Large intestine (tissue), 3 donors: ENCODE measurements around the gene NFIC. TPM values are rescaled to one million over a fixed set of nuclear protein-coding genes. Genes with fewer than 3 reads are reported as not detected.
"Not testable (repeated sequence)": the region's sequence is repeated elsewhere in the genome, so short reads cannot be mapped to it uniquely, and the experiment has no call there.

Source experiments
- DNase-seq, 2 donors: peaks; one replicate each; pipeline versions ENCODE4 v3.0.0 to v3.0.0-alpha.2; 2013
- H3K27ac ChIP-seq: one replicate; pipeline ENCODE4 v1.5.1; 2013; ENCODE audit warnings: low read length
- H3K27me3 ChIP-seq: 2 replicates; pipeline ENCODE4 v1.6.1; 2013; ENCODE audit warnings: low read length; ENCODE audit not compliant: control insufficient read depth, insufficient read depth
- H3K36me3 ChIP-seq: 2 replicates; pipeline ENCODE4 v1.6.1; 2013; ENCODE audit warnings: low read length; ENCODE audit not compliant: control insufficient read depth, insufficient read depth
- H3K4me1 ChIP-seq: one replicate; pipeline ENCODE4 v1.6.1; 2013; ENCODE audit warnings: low read length; ENCODE audit not compliant: control insufficient read depth, insufficient read depth
- H3K4me3 ChIP-seq: one replicate; pipeline ENCODE4 v1.5.1; 2013; ENCODE audit warnings: low read length
- H3K9me3 ChIP-seq: one replicate; pipeline ENCODE4 v1.6.1; 2013; ENCODE audit warnings: mild to moderate bottlenecking, low read depth, low read length, moderate library complexity; ENCODE audit not compliant: control insufficient read depth
- WGBS: methylation state at CpG from one replicate; pipeline ENCODE4 v1.1.5; 2013; ENCODE audit warnings: low lambda C conversion rate; ENCODE audit not compliant: insufficient coverage; 5-methylcytosine and 5-hydroxymethylcytosine counted together
- polyA plus RNA-seq: library from polyadenylated mRNA; unstranded; fragments of 120-200 nt; gene quantifications from one replicate; pipeline ENCODE4 v1.2.1, GENCODE V29; 2013

The NFIC gene
- polyA plus RNA-seq, 1 donor = 17.0 TPM

GRCh38 chr19:3374369-3375112 lies 8.2 kb downstream of the NFIC start:
- Histone ChIP-seq H3K27me3 (peaks cover 26% of the 10 kb centered on the region), H3K9me3 (peaks cover 5% of the 10 kb centered on the region), H3K36me3 (no peaks in the 10 kb centered on the region), H3K27ac (no peak overlapping the region), H3K4me3 (no peak overlapping the region), H3K4me1 (peaks cover 4% of the 10 kb centered on the region)
- no peak for DNase-seq
- whole genome bisulfite sequencing = 20% methylated on average over 1 of the region's 10 CpGs

DNA sequence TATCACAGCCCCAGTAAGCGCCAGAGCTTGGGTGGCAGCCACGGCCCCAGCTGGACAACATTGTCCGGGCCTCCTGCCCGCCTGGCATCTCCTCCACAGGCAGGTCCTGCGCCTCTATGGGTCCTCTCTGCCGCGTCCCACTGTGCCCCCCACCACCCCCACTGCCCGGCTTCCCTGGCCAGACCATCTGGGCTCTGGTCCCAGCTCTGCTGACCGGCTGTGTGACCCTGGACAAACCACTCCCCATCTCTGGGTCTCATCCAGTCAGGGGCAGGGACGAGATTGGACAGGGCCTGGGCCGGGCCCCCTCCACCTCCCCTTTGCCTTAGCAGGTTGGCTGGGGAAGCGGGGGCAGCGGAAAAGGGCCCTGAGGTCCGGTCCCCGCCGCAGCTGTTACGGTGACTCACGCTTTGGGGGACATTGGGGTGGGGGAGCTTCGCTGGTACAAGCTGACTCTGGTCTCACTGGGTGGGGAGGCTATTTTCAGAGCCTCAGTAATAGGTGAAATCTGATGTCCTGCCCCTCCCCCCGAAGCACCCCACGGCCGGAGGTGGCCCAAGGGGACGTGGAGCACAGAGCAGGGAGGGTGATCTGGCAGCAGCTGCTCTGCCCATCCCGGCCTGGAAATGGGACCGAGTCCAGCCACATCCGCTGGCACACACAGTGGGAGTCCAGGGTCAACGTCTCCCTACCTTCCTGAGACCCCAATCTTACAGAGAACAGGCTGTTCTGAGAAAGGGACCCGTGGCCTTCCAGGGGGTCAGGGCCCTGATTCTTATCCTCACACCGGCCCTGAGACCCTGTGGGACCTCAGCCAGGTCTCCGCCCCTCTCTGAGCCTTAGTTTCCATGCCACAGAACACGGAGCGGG lies 9.1 kb downstream of the NFIC start:
- no peak overlapping the region for H3K4me3 ChIP-seq
- peaks cover 4% of the 10 kb centered on the region for H3K4me1 ChIP-seq
- peaks cover 17% of the 10 kb centered on the region for H3K27me3 ChIP-seq

DNA sequence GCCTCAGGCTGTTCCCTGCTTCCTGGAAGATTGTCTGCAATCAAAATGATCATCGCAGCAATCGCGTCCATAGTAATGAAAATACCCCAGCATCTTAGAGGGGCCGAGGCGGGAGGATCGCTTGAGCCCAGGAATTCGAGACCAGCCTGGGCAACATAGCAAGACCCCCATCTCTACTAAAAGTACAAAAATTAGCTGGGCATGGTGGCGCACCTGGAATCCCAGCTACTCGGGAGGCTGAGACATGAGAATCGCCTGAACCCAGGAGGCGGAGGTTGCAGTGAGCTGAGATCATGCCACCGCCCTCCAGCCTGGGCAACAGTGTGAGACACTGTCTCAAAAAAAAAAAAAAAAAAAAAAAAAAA lies 9.7 kb downstream of the NFIC start:
- WGBS = 100% methylated on average over 1 of the region's 12 CpGs
- H3K36me3 ChIP-seq, DNase-seq, H3K4me3 ChIP-seq, H3K27ac ChIP-seq, H3K4me1 ChIP-seq, H3K9me3 ChIP-seq: not testable (repeated sequence)
- H3K27me3 ChIP-seq = peaks cover 11% of the 10 kb centered on the region

More for the DNA sequence above, 9.1 kb downstream of the NFIC start:
- no CpG with 5 or more reads among the region's 32 CpGs for WGBS
- Histone ChIP-seq H3K27ac (no peak overlapping the region), H3K36me3 (no peaks in the 10 kb centered on the region), H3K9me3 (no peaks in the 10 kb centered on the region)
- DNase-seq = no peak

DNA sequence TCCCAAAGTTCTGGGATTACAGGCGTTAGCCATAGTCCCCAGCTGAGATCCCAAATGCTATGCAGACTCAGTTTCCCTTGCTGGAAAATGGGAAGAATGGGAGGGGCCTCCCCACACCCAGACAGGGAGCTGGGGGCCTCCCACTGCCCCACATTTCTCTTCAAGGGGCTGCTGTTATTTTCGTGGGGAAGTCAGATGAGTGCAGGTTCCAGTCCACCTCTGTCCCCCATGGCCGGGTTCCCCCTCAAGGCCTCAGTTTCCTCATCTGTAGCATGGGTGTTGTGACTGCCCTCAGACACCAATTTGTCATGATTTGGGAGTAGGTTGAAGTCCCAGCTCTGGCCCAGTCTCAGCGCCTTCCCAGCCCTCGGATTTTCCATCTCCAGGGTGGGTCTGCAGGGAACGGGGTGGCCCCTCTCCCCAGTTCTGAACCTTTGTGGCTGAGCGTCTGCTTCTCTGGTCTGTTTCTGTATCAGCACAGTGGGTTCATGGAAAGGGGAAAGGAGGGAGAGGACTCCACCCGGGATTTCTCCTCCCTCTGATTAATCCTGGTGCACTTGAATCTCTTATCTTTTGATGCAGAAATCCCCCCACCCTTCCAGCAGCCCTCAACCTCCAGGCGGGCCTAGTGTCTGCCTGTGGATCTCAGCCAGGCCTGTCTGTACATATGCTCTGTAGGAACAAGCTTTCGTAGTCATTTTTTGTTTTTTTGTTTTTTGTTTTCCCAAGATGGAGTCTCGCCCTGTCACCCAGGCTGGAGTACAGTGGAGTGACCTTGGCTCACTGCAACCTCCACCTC lies 12.2 kb downstream of the NFIC start:
- no peaks in the 10 kb centered on the region for H3K4me1 ChIP-seq

DNA sequence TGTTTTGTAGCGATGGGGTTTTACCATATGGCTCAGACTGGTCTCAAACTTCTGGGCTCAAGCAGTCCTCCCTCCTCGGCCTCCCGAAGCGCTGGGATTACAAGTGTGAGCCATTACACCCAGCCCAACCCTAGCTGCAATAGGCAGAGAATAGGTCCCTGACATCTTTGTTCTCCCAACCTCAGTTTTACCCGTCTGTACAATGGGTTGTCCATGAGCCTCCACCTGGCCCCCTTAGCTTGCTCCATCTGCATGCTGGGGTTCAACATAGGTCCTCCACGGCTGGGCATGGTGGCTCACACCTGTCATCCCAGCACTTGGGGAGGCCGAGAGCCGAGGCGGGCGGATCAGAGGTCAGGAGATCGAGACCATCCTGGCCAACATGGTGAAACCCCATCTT lies 14.4 kb downstream of the NFIC start:
- no peak for DNase-seq
- no peak overlapping the region for H3K4me3 ChIP-seq
- WGBS = 100% methylated on average over 1 of the region's 11 CpGs
- no peak overlapping the region for H3K27ac ChIP-seq
- peaks cover 6% of the 10 kb centered on the region for H3K9me3 ChIP-seq
- peaks cover 8% of the 10 kb centered on the region for H3K36me3 ChIP-seq
- peaks cover 4% of the 10 kb centered on the region for H3K4me1 ChIP-seq
- H3K27me3 ChIP-seq = no peaks in the 10 kb centered on the region

More for the DNA sequence above, 12.2 kb downstream of the NFIC start:
- WGBS = no CpG with 5 or more reads among the region's 11 CpGs
- Histone ChIP-seq H3K27ac (no peak overlapping the region), H3K27me3 (peaks cover 3% of the 10 kb centered on the region), H3K4me3 (no peak overlapping the region), H3K36me3 (peaks cover 7% of the 10 kb centered on the region), H3K9me3 (peaks cover 6% of the 10 kb centered on the region)
- no peak for DNase-seq

DNA sequence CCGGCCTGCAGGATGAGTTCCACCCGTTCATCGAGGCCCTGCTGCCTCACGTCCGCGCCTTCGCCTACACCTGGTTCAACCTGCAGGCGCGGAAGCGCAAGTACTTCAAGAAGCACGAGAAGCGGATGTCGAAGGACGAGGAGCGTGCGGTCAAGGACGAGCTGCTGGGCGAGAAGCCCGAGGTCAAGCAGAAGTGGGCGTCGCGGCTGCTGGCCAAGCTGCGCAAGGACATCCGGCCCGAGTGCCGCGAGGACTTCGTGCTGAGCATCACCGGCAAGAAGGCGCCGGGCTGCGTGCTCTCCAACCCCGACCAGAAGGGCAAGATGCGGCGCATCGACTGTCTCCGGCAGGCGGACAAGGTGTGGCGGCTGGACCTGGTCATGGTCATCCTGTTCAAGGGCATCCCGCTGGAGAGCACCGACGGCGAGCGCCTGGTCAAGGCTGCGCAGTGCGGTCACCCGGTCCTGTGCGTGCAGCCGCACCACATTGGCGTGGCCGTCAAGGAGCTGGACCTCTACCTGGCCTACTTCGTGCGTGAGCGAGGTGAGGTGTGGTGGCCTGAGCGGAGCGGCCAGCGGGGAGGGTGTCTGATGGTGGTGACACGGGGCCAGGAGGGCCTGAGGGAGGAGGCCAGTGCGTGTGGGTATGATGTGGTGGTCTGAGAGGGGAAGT lies 15.5 kb downstream of the NFIC start:
- no CpG with 5 or more reads among the region's 59 CpGs for WGBS
- peaks cover 6% of the 10 kb centered on the region for H3K9me3 ChIP-seq
- H3K36me3 ChIP-seq = peaks cover 8% of the 10 kb centered on the region
- H3K4me1 ChIP-seq = peaks cover 4% of the 10 kb centered on the region
- H3K27me3 ChIP-seq = no peaks in the 10 kb centered on the region
- no peak for DNase-seq
- H3K27ac ChIP-seq = no peak overlapping the region
- H3K4me3 ChIP-seq = no peak overlapping the region

- Histone ChIP-seq H3K27me3 (no peaks in the 10 kb centered on the region), H3K36me3 (peaks cover 8% of the 10 kb centered on the region), H3K9me3 (peaks cover 6% of the 10 kb centered on the region), H3K4me3 (no peak overlapping the region), H3K27ac (no peak overlapping the region), H3K4me1 (peaks cover 6% of the 10 kb centered on the region)
- no CpG with 5 or more reads among the region's 14 CpGs for WGBS
- DNase-seq = no peak
Measured at GRCh38 chr19:3382460-3383100, 16.2 kb downstream of the NFIC start.

DNA sequence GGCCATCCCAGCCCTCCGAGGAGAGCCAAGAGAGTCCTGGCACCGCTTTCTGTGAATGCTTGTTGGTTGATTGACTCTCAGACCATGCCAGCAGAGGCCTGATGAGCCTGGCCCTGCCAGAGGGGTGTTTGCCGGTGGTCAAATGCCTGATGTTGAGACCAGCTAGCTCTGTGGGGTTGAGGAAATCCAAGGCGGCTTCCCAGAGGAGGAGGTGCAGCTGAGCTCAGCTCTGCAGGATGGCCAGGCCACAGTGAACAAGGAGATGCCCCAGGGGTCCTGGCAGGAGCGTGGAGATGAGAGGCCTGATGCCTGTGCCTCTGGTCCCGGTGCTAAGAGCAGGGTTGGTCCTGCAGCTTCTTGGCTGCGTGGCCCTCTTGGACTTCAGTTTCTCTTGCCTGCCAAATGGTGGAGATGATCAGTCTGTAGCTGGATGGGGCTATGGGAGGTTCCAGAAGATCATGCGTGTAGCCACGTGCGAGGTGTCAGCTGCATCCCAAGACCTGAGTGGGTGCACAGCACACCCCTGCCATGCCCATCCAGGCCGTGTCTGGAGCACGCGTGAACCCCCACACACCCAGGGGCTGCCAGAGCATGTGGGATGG lies 16.8 kb downstream of the NFIC start:
- Histone ChIP-seq H3K36me3 (peaks cover 8% of the 10 kb centered on the region), H3K9me3 (peaks cover 6% of the 10 kb centered on the region), H3K4me1 (peaks cover 6% of the 10 kb centered on the region), H3K27ac (no peak overlapping the region), H3K27me3 (no peaks in the 10 kb centered on the region), H3K4me3 (no peak overlapping the region)
- no peak for DNase-seq
- WGBS = no CpG with 5 or more reads among the region's 13 CpGs

DNA sequence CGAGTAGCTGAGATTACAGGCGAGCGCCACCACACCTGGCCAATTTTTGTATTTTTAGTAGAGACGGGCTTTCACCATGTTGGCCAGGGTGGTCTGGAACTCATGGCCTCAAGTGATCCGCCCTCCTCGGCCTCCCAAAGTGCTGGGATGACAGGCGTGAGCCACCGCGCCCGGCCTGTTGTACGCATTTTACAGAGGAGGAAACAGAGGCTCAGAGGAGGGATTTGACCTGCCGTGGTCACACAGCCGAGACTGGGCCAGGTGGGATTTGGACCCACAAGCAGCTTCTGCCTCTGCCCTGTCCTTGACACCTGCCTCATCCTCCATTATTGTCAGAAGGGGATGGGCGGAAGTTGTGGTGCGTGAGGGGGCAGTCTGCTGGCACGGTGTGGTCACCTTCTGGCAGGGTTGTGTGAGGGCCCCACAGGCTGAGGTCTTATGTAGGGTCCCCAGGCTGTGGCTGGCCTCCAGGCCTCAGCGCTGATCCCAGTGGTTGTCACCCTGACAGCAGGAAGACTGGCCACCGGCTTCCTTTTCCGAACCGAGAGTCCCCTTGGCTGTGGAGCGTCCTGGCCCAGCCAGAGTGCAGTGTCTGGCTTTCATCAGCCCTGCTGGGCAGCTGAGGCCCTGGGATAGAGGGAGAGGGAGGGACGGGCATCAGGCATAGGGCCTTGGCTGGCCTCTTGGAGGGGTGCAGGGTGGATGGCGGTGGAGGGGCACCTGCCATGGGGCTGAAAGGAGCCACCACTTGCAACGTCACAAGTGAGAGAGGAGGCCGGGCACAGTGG lies 20.3 kb downstream of the NFIC start:
- Histone ChIP-seq H3K27ac (no peak overlapping the region), H3K4me3 (no peak overlapping the region), H3K4me1 (peaks cover 6% of the 10 kb centered on the region), H3K36me3 (peaks cover 11% of the 10 kb centered on the region), H3K27me3 (no peaks in the 10 kb centered on the region), H3K9me3 (peaks cover 5% of the 10 kb centered on the region)
- no CpG with 5 or more reads among the region's 25 CpGs for WGBS
- DNase-seq = no peak
